GM18526 (cell line): ENCODE results near the gene PYROXD2.

Source experiments
- POLR2A ChIP-seq: IDR thresholded peaks from 3 replicates; pipeline ENCODE4 v1.6.1; 2011; ENCODE audit not compliant: insufficient read length; ENCODE audit errors: extremely low read depth

PYROXD2 gene

DNA sequence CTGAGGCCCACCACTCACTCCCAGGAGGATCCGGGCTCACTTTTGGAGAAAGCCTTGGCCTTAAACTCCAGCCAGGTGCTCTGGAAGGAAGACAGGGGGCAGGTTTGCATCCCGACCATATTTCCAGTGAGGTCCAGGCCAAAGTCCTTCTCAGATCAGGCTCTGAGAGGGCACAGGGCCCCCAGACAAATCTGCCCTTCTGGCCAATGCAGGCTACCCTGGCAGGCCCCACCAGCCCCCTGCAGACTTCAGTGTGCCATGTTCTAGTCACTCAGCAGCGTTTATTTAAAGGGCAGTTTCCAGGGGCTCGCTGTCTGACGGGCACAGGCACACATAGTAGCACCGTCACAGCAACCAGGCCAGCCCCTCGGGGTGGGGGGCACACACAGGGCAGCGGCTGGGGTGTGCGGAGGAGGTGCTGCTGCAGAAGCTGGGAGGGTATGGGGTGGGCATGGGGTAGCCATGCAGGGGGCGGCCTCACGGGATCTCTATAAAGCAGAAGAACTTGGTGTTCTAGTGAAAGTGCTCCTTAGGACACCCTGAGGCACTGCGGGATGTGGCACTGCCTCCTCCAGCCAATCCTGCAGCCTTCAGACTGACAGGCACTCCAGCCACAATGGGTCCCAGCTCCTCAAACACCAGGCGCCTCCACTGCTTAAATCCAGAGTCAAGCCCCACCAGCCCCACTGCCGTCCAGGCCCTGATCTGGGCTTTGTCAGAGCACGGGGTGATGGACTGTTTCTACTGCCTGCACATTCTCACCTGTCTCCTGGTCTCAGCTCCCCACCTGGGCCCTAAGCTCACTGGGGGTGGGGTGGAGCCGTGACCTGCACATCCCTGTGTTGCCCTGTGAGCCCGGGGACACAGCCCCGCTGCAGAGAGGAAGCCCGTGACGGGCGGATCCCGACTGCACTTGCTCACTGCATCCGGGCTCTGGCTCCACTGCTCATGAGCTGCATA, 9.6 kb upstream of the PYROXD2 start:
- TF ChIP-seq POLR2A = no peak

DNA sequence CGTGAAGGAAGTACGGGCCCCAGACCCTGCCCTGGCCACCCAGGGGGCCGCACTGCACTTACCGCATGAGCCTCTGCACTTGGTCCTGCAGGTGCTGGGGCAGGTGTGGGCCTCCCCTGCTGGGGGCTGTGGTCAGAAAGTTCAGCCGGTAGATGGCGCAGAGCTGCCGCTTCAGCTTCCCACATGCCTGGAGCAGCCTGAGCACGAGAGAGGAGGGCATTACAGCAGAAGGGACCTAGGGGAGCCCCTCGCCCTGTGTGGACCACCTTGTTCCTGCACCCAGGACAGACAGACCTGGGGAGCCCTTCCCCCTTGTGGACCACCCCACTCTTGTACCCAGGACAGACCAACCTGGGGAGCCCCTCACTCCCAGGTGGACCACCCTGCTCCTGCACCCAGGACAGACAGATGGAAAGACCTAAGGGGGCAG, 8.7 kb upstream of the PYROXD2 start:
- TF ChIP-seq POLR2A = no peak

DNA sequence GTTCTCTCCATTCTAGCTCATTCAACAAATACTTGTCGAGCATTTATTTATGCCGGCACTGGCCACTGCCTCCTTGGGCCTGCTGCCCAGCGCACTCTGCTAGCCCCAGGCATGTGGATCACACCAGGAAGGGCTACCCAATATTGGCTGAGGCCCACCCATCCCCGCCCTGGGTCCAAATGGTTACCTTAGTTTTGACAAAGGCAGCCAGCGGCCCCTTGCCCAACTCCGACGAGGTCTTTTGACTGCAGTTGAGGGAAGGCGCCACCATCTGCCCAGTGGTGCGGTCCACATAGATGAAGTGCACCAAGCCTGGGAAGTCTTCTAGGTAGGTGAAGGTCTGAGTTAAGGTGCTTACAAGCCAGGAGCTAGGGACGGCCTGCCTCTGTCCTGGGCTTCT, 7.2 kb upstream of the PYROXD2 start:
- TF ChIP-seq POLR2A = no peak

DNA sequence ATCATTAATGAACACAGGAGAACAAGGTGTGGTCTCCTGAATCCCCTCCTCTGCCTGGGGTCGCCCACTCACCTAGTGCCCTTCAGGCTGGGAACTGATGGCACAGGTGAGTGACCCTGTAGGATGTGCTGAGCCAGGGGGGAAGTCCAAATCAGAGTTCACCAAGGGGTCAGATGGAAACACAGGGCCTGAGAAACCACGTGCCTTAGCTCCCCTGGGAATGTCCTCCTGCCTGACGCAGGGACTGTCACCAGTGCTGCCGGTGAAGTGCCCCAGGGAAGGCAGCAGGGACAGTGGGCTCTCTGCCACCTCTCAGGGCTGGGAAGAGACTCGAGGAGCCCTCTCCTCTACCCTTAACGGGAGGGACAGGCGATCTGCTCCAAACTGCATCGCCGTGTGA, 5.8 kb upstream of the PYROXD2 start:
- TF ChIP-seq POLR2A = no peak

DNA sequence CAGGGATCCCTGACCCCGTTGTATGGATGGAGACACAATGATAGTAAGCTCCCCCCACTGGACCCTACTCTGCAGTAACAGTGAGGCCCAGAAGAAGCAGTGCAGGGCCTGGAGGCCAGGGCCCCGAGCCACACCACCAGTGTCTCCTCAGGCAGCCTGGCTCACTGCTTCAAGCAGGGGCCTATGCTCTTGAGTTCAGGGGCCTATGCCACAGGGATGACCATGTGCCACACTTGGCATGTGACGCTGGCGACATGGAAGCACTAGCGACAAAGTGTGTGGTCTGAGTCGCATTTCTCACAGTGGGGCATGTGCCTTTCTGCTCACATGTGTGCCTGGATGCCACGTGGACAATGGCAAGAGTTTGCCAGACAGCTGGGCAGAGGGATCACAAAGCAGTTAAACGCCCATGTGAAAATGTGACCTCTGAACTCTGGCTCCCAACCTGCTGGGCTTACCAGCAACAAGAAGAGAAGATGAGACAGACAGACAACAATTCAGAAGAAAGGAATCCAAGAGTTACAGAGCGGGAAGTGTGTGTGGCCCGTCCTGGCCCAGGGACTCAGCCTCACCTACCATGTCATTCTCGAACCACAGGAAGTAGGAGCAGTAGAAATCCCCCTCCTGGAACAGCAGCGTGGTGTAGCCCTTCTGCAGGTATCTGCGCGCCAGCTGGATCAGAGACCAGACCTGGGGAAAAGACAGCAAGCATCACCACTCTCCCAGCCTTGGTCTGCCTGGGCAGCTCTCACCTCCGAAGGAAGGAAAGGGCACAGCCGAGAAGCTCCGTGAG, 4.7 kb upstream of the PYROXD2 start:
- no peak for TF ChIP-seq POLR2A

DNA sequence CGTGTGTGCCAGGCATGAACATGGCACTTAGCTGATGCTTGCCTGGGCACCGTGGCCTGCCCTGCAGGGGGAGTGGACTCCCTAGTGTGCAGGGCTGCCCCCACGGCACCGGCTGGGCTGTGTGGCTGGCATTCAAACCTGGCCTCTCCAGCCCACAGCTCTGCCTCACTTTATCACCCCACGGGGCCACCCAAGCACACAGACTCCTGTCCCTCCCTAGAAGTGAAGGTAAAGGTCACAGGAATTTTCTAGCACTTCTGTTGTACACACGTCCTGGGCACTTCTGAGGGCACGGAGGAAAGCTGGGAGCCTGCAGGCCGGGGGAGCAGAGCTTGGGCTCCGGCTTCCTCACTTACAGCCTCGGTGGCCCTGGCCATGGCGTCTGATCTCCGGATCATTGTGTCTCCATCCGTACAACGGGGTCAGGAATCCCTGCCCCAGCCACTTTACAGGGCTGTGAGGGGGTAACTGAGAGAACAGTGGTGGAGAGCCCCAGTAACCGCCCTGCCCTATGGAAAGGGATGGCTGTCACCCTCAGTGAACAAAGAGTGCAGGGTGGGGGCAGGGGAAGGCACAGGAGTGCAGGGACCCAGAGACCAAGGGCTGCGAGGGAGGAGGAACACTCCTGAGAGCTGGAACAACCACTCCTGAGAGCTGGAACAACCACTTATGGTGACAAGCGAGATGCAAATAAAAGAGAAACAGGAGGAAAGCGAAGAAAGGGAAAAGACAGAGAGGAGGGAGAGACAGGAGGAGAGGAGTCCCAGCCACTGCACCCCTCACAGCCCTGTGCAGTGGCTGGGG, 3.9 kb upstream of the PYROXD2 start:
- TF ChIP-seq POLR2A = no peak

DNA sequence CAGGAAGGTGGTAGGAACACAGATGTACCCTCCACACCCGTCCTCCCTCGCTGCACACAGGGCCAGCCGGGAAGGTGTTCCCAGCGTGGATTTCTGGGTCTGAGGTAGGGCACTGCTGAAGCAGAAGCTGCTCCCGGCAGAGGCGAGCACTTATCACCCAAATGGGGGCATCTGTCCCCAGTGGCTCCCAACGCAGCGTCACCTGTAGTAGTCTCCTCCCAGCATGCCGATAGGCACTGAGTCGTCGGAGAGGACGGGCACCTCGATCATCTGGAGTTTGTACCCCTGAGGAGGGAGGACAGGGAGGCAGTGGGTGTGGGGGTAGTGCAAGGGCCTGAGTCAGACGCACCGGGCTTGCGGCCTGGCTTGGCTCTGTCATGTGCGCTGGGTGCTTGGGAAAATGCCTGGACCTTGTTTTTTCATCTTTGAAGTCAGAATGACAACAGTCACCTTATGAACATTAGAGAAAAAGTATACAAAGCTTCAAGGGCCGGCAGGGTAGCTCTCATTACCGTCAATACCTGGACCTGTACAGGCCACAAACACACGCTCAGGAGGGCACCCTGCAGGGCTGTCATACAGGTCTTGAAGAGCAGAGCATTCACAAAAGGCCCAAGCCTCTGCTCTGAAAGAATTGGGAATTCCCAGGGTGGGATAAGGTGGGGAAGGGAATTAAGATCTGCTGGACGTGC, 3.1 kb upstream of the PYROXD2 start:
- no peak for TF ChIP-seq POLR2A

DNA sequence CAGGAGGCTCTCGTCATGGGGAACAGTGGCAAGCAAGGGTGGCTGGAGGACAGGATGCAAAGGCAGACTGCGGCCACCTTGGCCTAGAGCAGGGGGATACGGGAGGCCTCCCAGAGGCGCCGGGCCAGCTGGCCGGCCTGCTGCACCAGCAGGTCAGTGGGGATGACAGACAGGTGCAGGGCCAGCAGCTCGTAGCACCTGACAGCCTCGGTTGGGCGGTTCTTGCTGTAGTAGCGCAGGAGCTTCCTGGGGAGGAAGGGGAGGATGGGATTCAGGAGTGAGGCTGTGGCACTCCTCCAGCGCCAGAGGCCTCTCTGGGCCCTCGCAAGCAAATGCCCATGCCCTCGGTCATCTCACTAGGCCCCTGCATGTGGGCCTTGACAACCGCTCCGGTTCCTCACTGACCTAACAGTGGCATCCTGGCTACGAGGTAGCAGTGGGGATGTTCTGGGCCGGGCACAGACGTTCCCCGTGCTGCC, 2.5 kb upstream of the PYROXD2 start:
- no peak for TF ChIP-seq POLR2A

DNA sequence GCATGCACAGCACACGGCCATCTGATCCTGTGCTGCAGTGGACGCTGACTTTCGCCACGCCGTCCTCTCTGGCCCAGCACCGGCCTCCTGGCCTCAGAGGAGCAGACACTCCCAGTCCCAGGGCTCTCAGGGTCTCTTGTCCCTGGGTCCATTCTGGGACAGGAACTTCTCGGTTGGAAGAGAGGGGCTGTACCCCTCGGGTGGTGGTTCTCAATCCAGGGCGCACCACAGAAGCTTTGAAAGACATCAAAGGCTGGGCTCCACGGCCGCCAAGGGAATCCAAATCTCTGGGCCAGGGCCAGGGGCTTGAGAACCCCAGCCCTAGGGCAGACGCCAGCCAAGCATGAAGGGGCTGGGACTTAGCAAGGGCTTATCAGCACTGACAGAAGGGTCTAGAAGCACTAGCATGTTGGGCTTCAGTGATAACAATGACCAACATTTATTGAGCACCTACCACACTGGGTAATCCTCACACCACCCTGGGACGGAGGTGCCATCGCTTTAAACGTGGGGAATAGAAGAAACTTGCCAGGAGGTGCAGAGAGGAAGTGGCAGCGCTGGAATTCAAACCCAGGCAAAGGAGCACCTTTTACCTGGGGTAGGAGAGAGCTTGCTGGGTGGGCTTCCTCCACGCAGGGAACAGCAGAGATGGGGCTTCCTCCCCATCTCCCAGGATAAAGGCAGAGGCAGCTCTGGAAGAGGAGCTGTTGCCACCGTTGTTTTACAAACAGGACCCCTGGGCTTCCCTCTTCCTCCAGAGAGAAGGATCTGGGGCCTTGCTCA, 1.8 kb upstream of the PYROXD2 start:
- TF ChIP-seq POLR2A = no peak

DNA sequence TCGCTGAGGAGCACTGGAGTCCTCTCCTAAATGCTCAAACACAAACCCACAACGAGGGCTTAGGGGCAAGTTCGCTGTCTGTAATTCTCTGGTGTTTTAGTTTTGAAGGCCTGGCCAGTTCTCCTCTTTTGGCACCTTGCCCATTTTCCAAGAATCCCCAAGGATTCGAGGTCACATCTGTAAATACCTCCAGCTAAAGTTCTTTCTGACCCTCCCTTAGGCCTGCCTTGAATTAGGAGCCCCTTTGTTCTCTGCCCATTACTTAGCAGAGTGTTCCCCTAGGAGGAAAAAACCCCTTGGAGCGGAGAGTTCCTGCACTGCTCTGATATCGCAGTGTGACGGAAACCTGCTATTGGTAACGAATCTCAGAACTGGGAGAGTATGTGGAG, 743 bp upstream of the PYROXD2 start:
- no peak for TF ChIP-seq POLR2A

DNA sequence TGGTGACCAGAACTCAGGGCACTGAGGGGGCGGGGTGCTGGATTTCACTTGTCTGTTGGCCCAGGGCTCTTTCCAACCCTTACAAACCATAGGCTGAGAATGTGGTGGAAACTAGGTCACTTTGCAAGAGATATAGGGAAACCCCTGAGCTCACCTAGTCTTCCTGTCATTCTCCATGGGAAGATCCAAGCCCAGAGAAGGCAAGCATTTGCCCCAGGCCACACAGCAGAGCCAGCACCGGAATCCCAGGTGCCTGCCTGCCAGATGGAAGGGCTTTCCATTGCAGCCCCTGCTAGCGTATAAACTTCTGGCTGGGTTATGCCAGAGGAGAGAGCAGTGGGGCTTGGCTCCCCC, 427 bp downstream of the PYROXD2 start:
- no peak for TF ChIP-seq POLR2A

DNA sequence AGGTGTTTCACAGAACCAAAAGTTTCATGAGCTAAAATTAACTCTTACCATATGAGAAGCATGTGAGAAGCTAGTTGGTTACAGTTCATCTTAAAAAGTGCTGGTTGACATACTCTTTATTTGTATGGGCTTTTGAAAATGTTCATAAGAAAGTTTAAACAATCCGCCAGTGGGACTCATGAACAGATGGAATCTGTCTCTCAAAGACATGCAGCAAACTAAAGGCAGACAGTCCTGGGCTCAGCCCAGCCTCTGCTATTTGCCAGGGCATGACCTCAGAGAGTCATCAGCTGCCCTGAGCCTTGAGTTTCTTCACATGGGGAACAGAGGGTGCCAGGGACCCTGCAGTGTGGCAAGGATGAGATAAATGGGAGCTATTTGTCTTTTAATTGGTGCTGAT, 3.2 kb downstream of the PYROXD2 start:
- TF ChIP-seq POLR2A = no peak

DNA sequence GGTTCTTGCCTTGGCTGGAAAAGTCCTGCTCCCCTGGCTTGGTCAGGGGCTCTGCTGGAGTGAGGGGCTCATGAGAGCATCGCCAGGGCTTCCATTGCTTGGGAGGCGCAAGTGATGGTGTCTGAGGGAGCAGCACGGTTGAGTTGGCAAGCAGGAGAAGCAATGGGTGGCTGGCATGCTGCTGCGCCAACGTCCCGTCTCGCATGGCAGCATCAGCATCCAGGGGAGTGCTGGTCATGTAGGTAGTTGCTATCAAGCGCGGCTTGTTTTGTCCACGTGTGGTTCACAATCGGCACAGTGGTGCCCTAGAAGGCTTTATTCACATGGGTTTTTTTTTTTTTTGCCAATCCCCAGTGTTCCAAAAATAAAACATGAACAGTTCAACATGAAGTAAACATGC, 3.8 kb downstream of the PYROXD2 start:
- TF ChIP-seq POLR2A = no peak

DNA sequence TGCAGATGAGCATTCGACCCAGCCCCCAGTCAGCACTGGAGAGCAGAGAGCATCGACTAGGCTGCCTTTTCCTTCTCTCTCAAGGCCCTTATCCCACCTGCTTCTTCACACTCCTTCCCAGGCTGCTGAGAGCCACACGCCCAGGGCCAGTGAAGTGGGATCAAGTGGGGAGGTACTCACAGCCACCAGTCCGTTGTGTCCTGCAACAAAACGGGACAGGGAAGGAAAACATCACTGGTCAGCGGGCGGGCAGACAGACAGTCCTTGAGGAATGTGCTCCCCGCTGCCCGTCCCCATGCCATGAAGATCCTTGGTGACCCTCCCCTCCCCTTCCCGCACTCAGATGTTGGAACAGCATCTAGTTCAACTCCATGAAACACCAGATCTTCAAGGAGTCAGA, 4.2 kb downstream of the PYROXD2 start:
- TF ChIP-seq POLR2A = no peak
